Smooth muscle cell of the pulmonary artery (primary cell): ENCODE data around the gene NRROS. TPM values are rescaled to one million over a fixed set of nuclear protein-coding genes. Genes with fewer than 3 reads are reported as not detected.

Source experiments
- total RNA-seq: library from RNA; depleted of rRNA; stranded (reverse); fragments of >200 nt; gene quantifications from 2 replicates; pipeline ENCODE4 v1.2.3, GENCODE V29; 2014

Gene NRROS
- 1.0 and 5.0 TPM in 2 replicates for total RNA-seq

DNA sequence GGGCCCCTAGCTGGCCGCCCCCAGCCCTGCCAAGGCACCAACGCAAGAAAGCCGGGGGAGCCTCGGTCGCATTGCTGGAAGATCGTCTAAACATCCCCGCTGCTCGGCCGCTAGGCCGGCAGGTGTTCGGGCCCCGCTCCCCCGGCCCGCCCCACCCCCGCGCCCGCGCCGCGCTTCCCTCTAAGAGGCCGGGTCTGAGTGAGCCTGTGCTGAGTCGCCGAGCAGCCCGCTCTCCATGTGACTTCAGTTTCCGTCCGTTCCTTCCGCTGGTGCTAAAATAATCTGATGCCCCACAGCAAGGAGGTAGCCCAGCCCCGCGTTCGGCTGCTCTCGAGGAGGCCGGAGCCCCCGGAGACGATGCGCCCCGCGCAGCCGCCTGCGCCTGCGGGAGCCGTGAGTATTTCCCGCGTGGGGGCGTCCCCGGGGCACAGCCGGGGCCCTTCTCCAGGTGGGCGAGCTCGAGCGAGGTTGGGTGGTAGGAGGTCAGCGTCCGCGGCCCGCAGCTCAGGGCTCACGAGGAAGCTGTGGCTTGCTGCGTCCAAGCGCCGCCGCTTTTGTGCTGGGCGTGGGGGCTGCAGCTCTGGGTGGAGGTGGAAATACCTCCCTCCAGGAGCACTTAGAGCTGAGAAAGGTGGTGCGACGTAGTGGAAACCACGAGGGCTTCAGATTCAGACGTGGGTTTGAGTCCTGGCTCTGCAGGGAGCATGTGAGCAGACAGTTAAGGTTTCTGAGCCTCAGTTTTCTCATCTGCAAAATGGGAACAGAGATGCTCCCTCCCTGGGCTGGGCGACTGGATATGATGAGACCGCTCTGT lies at the start of gene NRROS:
Gene NRROS, plus strand, starts transcription at position 212 of the 814 bp plus-strand sequence. CDS start 14,846 bp downstream, outside the sequence.

Other genes with a start within 250 kb of the NRROS start
- 21.2 and 30.6 TPM in 2 replicates for gene UBXN7, start 207.3 kb upstream of the NRROS start, total RNA-seq
- gene RNF168, start 135.9 kb upstream of the NRROS start, total RNA-seq: 12.0 and 13.2 TPM in 2 replicates
- gene SMCO1, start 124.3 kb upstream of the NRROS start, total RNA-seq: not detected in 2 replicates
- 4.6 and 6.3 TPM in 2 replicates for gene WDR53, start 71.1 kb upstream of the NRROS start, total RNA-seq
- 8.9 and 9.3 TPM in 2 replicates for gene FBXO45, start 71.0 kb upstream of the NRROS start, total RNA-seq
- 2.6 and 4.0 TPM in 2 replicates for gene CEP19, start 72.6 kb downstream of the NRROS start, total RNA-seq
- gene PIGX, start 72.7 kb downstream of the NRROS start, total RNA-seq: 21.7 and 23.5 TPM in 2 replicates
- gene PAK2, start 100.2 kb downstream of the NRROS start, total RNA-seq: 92.9 and 114 TPM in 2 replicates
- 42.7 and 44.0 TPM in 2 replicates for gene SENP5, start 228.2 kb downstream of the NRROS start, total RNA-seq